GM23338 (cell line): ENCODE results near the gene HMG20B. TPM values are rescaled to one million over a fixed set of nuclear protein-coding genes. Genes with fewer than 3 reads are reported as not detected.

Experiments
- ATAC-seq: fragments of 200-7000 bp; cut with Tn5 transposase; 3 replicates; pipeline ENCODE4 v1.9.1; 2020
- DNase-seq: peaks from one replicate; pipeline ENCODE4 v3.0.0-alpha.2; 2015; ENCODE audit warnings: low spot score
- H2AFZ ChIP-seq: fragments of 200-600 bp; sonication (generic); 2 replicates; pipeline ENCODE4 v1.8.0; 2016; ENCODE audit warnings: antibody characterized with exemption, mild to moderate bottlenecking, moderate library complexity
- H3F3A ChIP-seq: fragments of 200-600 bp; sonication (generic); replicated peaks from 2 replicates; pipeline ENCODE4 v1.8.0; 2017; ENCODE audit warnings: antibody characterized with exemption, mixed run types, low read depth
- H3K27ac ChIP-seq: fragments of 200-600 bp; sonication (generic); 2 replicates; pipeline ENCODE4 v1.6.1; 2016; ENCODE audit warnings: low read depth
- H3K27me3 ChIP-seq: fragments of 200-600 bp; sonication (generic); 2 replicates; pipeline ENCODE4 v1.8.0; 2016; ENCODE audit warnings: mild to moderate bottlenecking, mixed run types, moderate library complexity; ENCODE audit not compliant: insufficient read depth
- H3K36me3 ChIP-seq: fragments of 200-600 bp; sonication (generic); 2 replicates; pipeline ENCODE4 v1.8.0; 2016; ENCODE audit warnings: mild to moderate bottlenecking; ENCODE audit not compliant: insufficient read depth
- H3K4me1 ChIP-seq: fragments of 200-600 bp; sonication (generic); 2 replicates; pipeline ENCODE4 v1.8.0; 2016; ENCODE audit warnings: mild to moderate bottlenecking, moderate library complexity; ENCODE audit not compliant: insufficient read depth
- H3K4me2 ChIP-seq: fragments of 200-600 bp; sonication (generic); 2 replicates; pipeline ENCODE4 v1.7.1; 2017; ENCODE audit warnings: mixed run types
- H3K4me3 ChIP-seq: fragments of 200-600 bp; sonication (generic); 2 replicates; pipeline ENCODE4 v1.6.1; 2016; ENCODE audit warnings: mixed run types
- H3K79me2 ChIP-seq: fragments of 200-600 bp; sonication (generic); replicated peaks from 2 replicates; pipeline ENCODE4 v1.8.0; 2017; ENCODE audit warnings: mild to moderate bottlenecking; ENCODE audit not compliant: insufficient read depth
- H3K9me2 ChIP-seq: fragments of 200-600 bp; sonication (generic); 2 replicates; pipeline ENCODE4 v1.8.0; 2017; ENCODE audit not compliant: insufficient read depth
- H4K20me1 ChIP-seq: fragments of 200-600 bp; sonication (generic); replicated peaks from 2 replicates; pipeline ENCODE4 v1.8.0; 2017; ENCODE audit warnings: mild to moderate bottlenecking; ENCODE audit not compliant: insufficient read depth
- H3K27ac Mint-ChIP-seq: 2 replicates; pipeline ENCODE4 v1.8.0; 2020; ENCODE audit warnings: inconsistent platforms, mild to moderate bottlenecking, moderate library complexity, mixed read lengths
- H3K27me3 Mint-ChIP-seq: 3 replicates; pipeline ENCODE4 v1.8.0; 2022; ENCODE audit warnings: low read depth, mild to moderate bottlenecking, moderate library complexity, mixed read lengths, inconsistent platforms; ENCODE audit not compliant: insufficient read depth, poor library complexity
- H3K36me3 Mint-ChIP-seq: 3 replicates; pipeline ENCODE4 v1.8.0; 2021; ENCODE audit warnings: low read depth, mild to moderate bottlenecking, inconsistent platforms, moderate library complexity, mixed read lengths
- H3K4me1 Mint-ChIP-seq: 3 replicates; pipeline ENCODE4 v1.8.0; 2020; ENCODE audit warnings: mild to moderate bottlenecking, inconsistent platforms, mixed read lengths
- H3K4me3 Mint-ChIP-seq: 3 replicates; pipeline ENCODE4 v1.8.0; 2021; ENCODE audit warnings: moderate library complexity, mild to moderate bottlenecking, inconsistent platforms, mixed read lengths
- H3K9me3 Mint-ChIP-seq: 3 replicates; pipeline ENCODE4 v1.8.0; 2020; ENCODE audit warnings: moderate library complexity, mild to moderate bottlenecking, inconsistent platforms, mixed read lengths
- CREB1 ChIP-seq: fragments of 250-450 bp; sonication (Bioruptor Pico); IDR thresholded peaks from 2 replicates; pipeline ENCODE4 v1.5.0; 2020; ENCODE audit warnings: low read depth, mild to moderate bottlenecking, moderate library complexity
- EZH2 ChIP-seq: fragments of 200-600 bp; sonication (generic); IDR thresholded peaks from one replicate; pipeline ENCODE4 v1.8.0; 2017; ENCODE audit warnings: antibody characterized with exemption, mild to moderate bottlenecking, low read depth; ENCODE audit not compliant: unreplicated experiment
- EZH2phosphoT487 ChIP-seq: fragments of 200-600 bp; sonication (generic); IDR thresholded peaks from one replicate; pipeline ENCODE4 v1.8.1; 2018; ENCODE audit warnings: antibody characterized with exemption; ENCODE audit not compliant: unreplicated experiment
- JUNB ChIP-seq: IDR thresholded peaks from one replicate; pipeline ENCODE4 v1.6.1; 2016; ENCODE audit warnings: antibody characterized with exemption; ENCODE audit not compliant: unreplicated experiment
- NANOG ChIP-seq: IDR thresholded peaks from 2 replicates; pipeline ENCODE4 v1.6.1; 2016; ENCODE audit warnings: antibody characterized with exemption, borderline replicate concordance
- POLR2AphosphoS5 ChIP-seq: IDR thresholded peaks from 2 replicates; pipeline ENCODE4 v1.6.1; 2016; ENCODE audit warnings: antibody characterized with exemption, low read depth
- STAT1 ChIP-seq: IDR thresholded peaks from one replicate; pipeline ENCODE4 v1.6.1; 2016; ENCODE audit warnings: antibody characterized with exemption; ENCODE audit not compliant: unreplicated experiment
- ZNF114 ChIP-seq: fragments of 250-450 bp; sonication (Bioruptor Pico); IDR thresholded peaks from 2 replicates; pipeline ENCODE4 v1.5.0; 2020; ENCODE audit warnings: mild to moderate bottlenecking, moderate library complexity
- ZNF331 ChIP-seq: fragments of 250-450 bp; sonication (Bioruptor Pico); IDR thresholded peaks from 2 replicates; pipeline ENCODE4 v1.5.0; 2020; ENCODE audit warnings: low read depth, mild to moderate bottlenecking, moderate library complexity
- polyA plus RNA-seq: library from polyadenylated mRNA; unstranded; fragments of >200 nt; fragmentation: Nextera tagmentation; extraction: Ambion mirVana; gene quantifications from 2 replicates; pipeline ENCODE4 v1.2.1, GENCODE V29; 2016
- total RNA-seq: library from RNA; depleted of rRNA; stranded (reverse); fragments of >200 nt; shearing (Covaris generic); gene quantifications from 2 replicates; pipeline ENCODE4 v1.2.3, GENCODE V29; 2014
- TF ChIP-seq, protein P1 (sequence below), 2 experiments: fragments of 200-600 bp in 1 of 2; sonication (generic) in 1 of 2; conservative IDR thresholded peaks; 2 replicates each; pipeline versions ENCODE4 v1.5.1 to v1.6.1; 2016 to 2017; ENCODE audit warnings: antibody characterized with exemption in 2 of 2, low read depth in 2 of 2, mild to moderate bottlenecking in 2 of 2, moderate library complexity in 1 of 2
- TF ChIP-seq, protein P2 (sequence below): IDR thresholded peaks from 2 replicates; pipeline ENCODE4 v1.6.1; 2016; ENCODE audit warnings: antibody characterized with exemption
- TF ChIP-seq, protein P3 (sequence below): fragments of 250-450 bp; sonication (Bioruptor Pico); IDR thresholded peaks from 2 replicates; pipeline ENCODE4 v1.5.0; 2020; ENCODE audit warnings: mild to moderate bottlenecking, moderate library complexity
- TF ChIP-seq, protein P4 (sequence below): IDR thresholded peaks from one replicate; pipeline ENCODE4 v1.6.1; 2018; ENCODE audit warnings: antibody characterized with exemption; ENCODE audit not compliant: unreplicated experiment

HMG20B gene
- total and polyA plus RNA-seq, 2 experiments from 2014 or later = 74.1 to 130 TPM

DNA sequence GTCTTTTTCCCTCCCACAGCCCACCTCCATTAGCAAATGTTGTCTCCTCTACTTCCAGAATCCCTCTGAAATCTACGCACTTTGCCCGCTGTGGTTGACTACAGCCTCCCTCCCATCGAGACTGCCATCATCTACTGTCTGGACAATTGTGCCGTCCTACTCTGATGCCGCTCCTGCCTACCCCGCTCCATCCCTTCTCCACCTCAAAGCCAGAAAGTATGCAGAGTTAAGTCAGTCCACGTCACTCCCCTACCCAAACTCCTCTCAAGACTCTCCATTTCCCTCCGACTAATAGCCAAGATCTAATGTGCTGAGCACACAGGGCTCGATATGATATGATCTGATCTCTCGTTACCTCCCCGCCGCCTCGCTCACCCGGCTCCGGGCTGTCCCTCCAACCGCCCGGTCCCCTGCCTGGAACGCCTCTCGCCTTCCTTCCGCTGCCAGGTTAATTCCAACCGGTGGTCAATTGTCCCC lies 53.3 kb downstream of the HMG20B start:
- no peaks in the 10 kb centered on the region for H3K9me2 ChIP-seq
- ATAC-seq (peak; percentile 4; the same call in 2 of the 3 replicates), DNase-seq (no peak)
- H3K27me3 ChIP-seq = no peaks in the 10 kb centered on the region
- H3K4me1 ChIP-seq = peaks cover 9% of the 10 kb centered on the region; the same call in 1 of the 2 replicates
- no peak overlapping the region; the same call in 1 of the 2 replicates for H3K27ac ChIP-seq
- peaks cover 16% of the 10 kb centered on the region for H4K20me1 ChIP-seq
- H3K36me3 ChIP-seq = no peaks in the 10 kb centered on the region
- peak overlapping the region; percentile 76; the same call in 1 of the 2 replicates for H2AFZ ChIP-seq
- H3K36me3 Mint-ChIP-seq = peaks cover 8% of the 10 kb centered on the region
- peaks cover 18% of the 10 kb centered on the region for H3K27me3 Mint-ChIP-seq
- H3K4me1 Mint-ChIP-seq = peaks cover 13% of the 10 kb centered on the region
- peak overlapping the region; percentile 89 for H3K4me2 ChIP-seq
- H3F3A ChIP-seq = peaks cover 5% of the 10 kb centered on the region; the same call in 1 of the 2 replicates
- no peaks in the 10 kb centered on the region for H3K9me3 Mint-ChIP-seq
- H3K4me3 ChIP-seq = peak overlapping the region; percentile 99
- H3K27ac Mint-ChIP-seq = peak overlapping the region; percentile 99
- TF ChIP-seq, protein P1, sequence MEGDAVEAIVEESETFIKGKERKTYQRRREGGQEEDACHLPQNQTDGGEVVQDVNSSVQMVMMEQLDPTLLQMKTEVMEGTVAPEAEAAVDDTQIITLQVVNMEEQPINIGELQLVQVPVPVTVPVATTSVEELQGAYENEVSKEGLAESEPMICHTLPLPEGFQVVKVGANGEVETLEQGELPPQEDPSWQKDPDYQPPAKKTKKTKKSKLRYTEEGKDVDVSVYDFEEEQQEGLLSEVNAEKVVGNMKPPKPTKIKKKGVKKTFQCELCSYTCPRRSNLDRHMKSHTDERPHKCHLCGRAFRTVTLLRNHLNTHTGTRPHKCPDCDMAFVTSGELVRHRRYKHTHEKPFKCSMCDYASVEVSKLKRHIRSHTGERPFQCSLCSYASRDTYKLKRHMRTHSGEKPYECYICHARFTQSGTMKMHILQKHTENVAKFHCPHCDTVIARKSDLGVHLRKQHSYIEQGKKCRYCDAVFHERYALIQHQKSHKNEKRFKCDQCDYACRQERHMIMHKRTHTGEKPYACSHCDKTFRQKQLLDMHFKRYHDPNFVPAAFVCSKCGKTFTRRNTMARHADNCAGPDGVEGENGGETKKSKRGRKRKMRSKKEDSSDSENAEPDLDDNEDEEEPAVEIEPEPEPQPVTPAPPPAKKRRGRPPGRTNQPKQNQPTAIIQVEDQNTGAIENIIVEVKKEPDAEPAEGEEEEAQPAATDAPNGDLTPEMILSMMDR (conservative IDR thresholded peaks at IDR 0.05; ENCODE audit: low read depth in 2 of 2) = no peak
- TF ChIP-seq, protein P2, sequence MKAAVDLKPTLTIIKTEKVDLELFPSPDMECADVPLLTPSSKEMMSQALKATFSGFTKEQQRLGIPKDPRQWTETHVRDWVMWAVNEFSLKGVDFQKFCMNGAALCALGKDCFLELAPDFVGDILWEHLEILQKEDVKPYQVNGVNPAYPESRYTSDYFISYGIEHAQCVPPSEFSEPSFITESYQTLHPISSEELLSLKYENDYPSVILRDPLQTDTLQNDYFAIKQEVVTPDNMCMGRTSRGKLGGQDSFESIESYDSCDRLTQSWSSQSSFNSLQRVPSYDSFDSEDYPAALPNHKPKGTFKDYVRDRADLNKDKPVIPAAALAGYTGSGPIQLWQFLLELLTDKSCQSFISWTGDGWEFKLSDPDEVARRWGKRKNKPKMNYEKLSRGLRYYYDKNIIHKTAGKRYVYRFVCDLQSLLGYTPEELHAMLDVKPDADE = no peak
- TF ChIP-seq, protein P3, sequence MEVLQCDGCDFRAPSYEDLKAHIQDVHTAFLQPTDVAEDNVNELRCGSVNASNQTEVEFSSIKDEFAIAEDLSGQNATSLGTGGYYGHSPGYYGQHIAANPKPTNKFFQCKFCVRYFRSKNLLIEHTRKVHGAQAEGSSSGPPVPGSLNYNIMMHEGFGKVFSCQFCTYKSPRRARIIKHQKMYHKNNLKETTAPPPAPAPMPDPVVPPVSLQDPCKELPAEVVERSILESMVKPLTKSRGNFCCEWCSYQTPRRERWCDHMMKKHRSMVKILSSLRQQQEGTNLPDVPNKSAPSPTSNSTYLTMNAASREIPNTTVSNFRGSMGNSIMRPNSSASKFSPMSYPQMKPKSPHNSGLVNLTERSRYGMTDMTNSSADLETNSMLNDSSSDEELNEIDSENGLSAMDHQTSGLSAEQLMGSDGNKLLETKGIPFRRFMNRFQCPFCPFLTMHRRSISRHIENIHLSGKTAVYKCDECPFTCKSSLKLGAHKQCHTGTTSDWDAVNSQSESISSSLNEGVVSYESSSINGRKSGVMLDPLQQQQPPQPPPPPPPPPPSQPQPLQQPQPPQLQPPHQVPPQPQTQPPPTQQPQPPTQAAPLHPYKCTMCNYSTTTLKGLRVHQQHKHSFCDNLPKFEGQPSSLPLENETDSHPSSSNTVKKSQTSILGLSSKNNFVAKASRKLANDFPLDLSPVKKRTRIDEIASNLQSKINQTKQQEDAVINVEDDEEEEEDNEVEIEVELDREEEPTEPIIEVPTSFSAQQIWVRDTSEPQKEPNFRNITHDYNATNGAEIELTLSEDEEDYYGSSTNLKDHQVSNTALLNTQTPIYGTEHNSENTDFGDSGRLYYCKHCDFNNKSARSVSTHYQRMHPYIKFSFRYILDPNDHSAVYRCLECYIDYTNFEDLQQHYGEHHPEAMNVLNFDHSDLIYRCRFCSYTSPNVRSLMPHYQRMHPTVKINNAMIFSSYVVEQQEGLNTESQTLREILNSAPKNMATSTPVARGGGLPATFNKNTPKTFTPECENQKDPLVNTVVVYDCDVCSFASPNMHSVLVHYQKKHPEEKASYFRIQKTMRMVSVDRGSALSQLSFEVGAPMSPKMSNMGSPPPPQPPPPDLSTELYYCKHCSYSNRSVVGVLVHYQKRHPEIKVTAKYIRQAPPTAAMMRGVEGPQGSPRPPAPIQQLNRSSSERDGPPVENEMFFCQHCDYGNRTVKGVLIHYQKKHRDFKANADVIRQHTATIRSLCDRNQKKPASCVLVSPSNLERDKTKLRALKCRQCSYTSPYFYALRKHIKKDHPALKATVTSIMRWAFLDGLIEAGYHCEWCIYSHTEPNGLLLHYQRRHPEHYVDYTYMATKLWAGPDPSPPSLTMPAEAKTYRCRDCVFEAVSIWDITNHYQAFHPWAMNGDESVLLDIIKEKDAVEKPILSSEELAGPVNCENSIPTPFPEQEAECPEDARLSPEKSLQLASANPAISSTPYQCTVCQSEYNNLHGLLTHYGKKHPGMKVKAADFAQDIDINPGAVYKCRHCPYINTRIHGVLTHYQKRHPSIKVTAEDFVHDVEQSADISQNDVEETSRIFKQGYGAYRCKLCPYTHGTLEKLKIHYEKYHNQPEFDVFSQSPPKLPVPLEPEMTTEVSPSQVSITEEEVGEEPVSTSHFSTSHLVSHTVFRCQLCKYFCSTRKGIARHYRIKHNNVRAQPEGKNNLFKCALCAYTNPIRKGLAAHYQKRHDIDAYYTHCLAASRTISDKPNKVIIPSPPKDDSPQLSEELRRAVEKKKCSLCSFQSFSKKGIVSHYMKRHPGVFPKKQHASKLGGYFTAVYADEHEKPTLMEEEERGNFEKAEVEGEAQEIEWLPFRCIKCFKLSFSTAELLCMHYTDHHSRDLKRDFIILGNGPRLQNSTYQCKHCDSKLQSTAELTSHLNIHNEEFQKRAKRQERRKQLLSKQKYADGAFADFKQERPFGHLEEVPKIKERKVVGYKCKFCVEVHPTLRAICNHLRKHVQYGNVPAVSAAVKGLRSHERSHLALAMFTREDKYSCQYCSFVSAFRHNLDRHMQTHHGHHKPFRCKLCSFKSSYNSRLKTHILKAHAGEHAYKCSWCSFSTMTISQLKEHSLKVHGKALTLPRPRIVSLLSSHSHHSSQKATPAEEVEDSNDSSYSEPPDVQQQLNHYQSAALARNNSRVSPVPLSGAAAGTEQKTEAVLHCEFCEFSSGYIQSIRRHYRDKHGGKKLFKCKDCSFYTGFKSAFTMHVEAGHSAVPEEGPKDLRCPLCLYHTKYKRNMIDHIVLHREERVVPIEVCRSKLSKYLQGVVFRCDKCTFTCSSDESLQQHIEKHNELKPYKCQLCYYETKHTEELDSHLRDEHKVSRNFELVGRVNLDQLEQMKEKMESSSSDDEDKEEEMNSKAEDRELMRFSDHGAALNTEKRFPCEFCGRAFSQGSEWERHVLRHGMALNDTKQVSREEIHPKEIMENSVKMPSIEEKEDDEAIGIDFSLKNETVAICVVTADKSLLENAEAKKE = no peak
- TF ChIP-seq POLR2AphosphoS5 (no peak), CREB1 (CRISPR knock-in tag) (no peak), STAT1 (no peak), ZNF114 (CRISPR knock-in tag) (no peak), ZNF331 (no peak), EZH2phosphoT487 (no peak), NANOG (no peak), EZH2 (no peak), JUNB (no peak)
- TF ChIP-seq, protein P4, sequence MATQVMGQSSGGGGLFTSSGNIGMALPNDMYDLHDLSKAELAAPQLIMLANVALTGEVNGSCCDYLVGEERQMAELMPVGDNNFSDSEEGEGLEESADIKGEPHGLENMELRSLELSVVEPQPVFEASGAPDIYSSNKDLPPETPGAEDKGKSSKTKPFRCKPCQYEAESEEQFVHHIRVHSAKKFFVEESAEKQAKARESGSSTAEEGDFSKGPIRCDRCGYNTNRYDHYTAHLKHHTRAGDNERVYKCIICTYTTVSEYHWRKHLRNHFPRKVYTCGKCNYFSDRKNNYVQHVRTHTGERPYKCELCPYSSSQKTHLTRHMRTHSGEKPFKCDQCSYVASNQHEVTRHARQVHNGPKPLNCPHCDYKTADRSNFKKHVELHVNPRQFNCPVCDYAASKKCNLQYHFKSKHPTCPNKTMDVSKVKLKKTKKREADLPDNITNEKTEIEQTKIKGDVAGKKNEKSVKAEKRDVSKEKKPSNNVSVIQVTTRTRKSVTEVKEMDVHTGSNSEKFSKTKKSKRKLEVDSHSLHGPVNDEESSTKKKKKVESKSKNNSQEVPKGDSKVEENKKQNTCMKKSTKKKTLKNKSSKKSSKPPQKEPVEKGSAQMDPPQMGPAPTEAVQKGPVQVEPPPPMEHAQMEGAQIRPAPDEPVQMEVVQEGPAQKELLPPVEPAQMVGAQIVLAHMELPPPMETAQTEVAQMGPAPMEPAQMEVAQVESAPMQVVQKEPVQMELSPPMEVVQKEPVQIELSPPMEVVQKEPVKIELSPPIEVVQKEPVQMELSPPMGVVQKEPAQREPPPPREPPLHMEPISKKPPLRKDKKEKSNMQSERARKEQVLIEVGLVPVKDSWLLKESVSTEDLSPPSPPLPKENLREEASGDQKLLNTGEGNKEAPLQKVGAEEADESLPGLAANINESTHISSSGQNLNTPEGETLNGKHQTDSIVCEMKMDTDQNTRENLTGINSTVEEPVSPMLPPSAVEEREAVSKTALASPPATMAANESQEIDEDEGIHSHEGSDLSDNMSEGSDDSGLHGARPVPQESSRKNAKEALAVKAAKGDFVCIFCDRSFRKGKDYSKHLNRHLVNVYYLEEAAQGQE = no peak
- H3K4me3 Mint-ChIP-seq = peak overlapping the region; percentile 90
- peaks cover 23% of the 10 kb centered on the region for H3K79me2 ChIP-seq
